H9 (cell line): Measurements from ENCODE around the gene RMND5B. TPM values are rescaled to one million over a fixed set of nuclear protein-coding genes. Genes with fewer than 3 reads are reported as not detected.

Source experiments
- DNase-seq: peaks from one replicate; pipeline ENCODE4 v3.0.0-alpha.2; 2017
- H2AFZ ChIP-seq: one replicate; pipeline ENCODE4 v1.6.1; 2013; ENCODE audit warnings: mild to moderate bottlenecking, low read length, control low read depth, moderate library complexity
- H2AK5ac ChIP-seq: 2 replicates; pipeline ENCODE4 v1.6.1; 2013; ENCODE audit warnings: low read length, control low read depth, mixed read lengths; ENCODE audit not compliant: insufficient read length
- H2BK120ac ChIP-seq: one replicate; pipeline ENCODE4 v1.6.1; 2013; ENCODE audit warnings: low read depth, mild to moderate bottlenecking, low read length, control low read depth, inconsistent platforms; ENCODE audit not compliant: poor library complexity, severe bottlenecking
- H2BK12ac ChIP-seq: 2 replicates; pipeline ENCODE4 v1.6.1; 2013; ENCODE audit warnings: low read length, control low read depth, mixed read lengths, low read depth; ENCODE audit not compliant: insufficient read length
- H2BK15ac ChIP-seq: 2 replicates; pipeline ENCODE4 v1.6.1; 2013; ENCODE audit warnings: low read depth, low read length, control low read depth
- H2BK20ac ChIP-seq: one replicate; pipeline ENCODE4 v1.6.1; 2013; ENCODE audit warnings: low read depth, mild to moderate bottlenecking, low read length, control low read depth, inconsistent platforms; ENCODE audit not compliant: poor library complexity, severe bottlenecking
- H2BK5ac ChIP-seq: 2 replicates; pipeline ENCODE4 v1.6.1; 2013; ENCODE audit warnings: low read length, control low read depth, mixed read lengths; ENCODE audit not compliant: insufficient read length
- H3K14ac ChIP-seq: 2 replicates; pipeline ENCODE4 v1.6.1; 2013; ENCODE audit warnings: low read length, control low read depth; ENCODE audit not compliant: insufficient read depth
- H3K18ac ChIP-seq: 2 replicates; pipeline ENCODE4 v1.6.1; 2013; ENCODE audit warnings: low read depth, mild to moderate bottlenecking, mixed read lengths, low read length, control low read depth; ENCODE audit not compliant: insufficient read length
- H3K23ac ChIP-seq: 2 replicates; pipeline ENCODE4 v1.6.1; 2013; ENCODE audit warnings: low read length, control low read depth, mixed read lengths, low read depth; ENCODE audit not compliant: insufficient read length
- H3K23me2 ChIP-seq: 2 replicates; pipeline ENCODE4 v1.6.1; 2013; ENCODE audit warnings: low read depth, mild to moderate bottlenecking, mixed read lengths, low read length, control low read depth; ENCODE audit not compliant: insufficient read length, poor library complexity, severe bottlenecking
- H3K27ac ChIP-seq: 2 replicates; pipeline ENCODE4 v1.5.1; 2013; ENCODE audit warnings: low read length, control low read depth, mixed read lengths, low read depth; ENCODE audit not compliant: insufficient read length
- H3K27me3 ChIP-seq: 2 replicates; pipeline ENCODE4 v1.6.1; 2013; ENCODE audit warnings: low read length, control low read depth, inconsistent platforms; ENCODE audit not compliant: insufficient read depth
- H3K4ac ChIP-seq: 2 replicates; pipeline ENCODE4 v1.6.1; 2013; ENCODE audit warnings: low read depth, mild to moderate bottlenecking, control low read depth, inconsistent platforms, low read length, moderate library complexity
- H3K4me1 ChIP-seq: 2 replicates; pipeline ENCODE4 v1.6.1; 2013; ENCODE audit warnings: low read length, control low read depth, inconsistent platforms; ENCODE audit not compliant: insufficient read depth
- H3K4me2 ChIP-seq: 2 replicates; pipeline ENCODE4 v1.6.1; 2013; ENCODE audit warnings: low read length, control low read depth, mixed read lengths; ENCODE audit not compliant: insufficient read length, insufficient read depth
- H3K56ac ChIP-seq: 2 replicates; pipeline ENCODE4 v1.6.1; 2013; ENCODE audit warnings: low read depth, mild to moderate bottlenecking, mixed read lengths, low read length, control low read depth; ENCODE audit not compliant: insufficient read length
- H3K79me1 ChIP-seq: 2 replicates; pipeline ENCODE4 v1.6.1; 2013; ENCODE audit warnings: low read depth, mild to moderate bottlenecking, moderate library complexity, low read length, control low read depth, inconsistent platforms; ENCODE audit not compliant: insufficient read depth, poor library complexity, severe bottlenecking
- H3K79me2 ChIP-seq: 2 replicates; pipeline ENCODE4 v1.6.1; 2013; ENCODE audit warnings: low read length, control low read depth, inconsistent platforms; ENCODE audit not compliant: insufficient read depth
- H3K9ac ChIP-seq: 2 replicates; pipeline ENCODE4 v1.6.1; 2013; ENCODE audit warnings: low read length, control low read depth, mixed read lengths; ENCODE audit not compliant: insufficient read length; ENCODE audit errors: extremely low read depth
- H3K9me3 ChIP-seq: one replicate; pipeline ENCODE4 v1.6.1; 2013; ENCODE audit warnings: low read depth, low read length, inconsistent platforms; ENCODE audit not compliant: control insufficient read depth
- H3T11ph ChIP-seq: one replicate; pipeline ENCODE4 v1.6.1; 2013; ENCODE audit warnings: mild to moderate bottlenecking, low read length, control low read depth, inconsistent platforms
- H4K20me1 ChIP-seq: one replicate; pipeline ENCODE4 v1.6.1; 2013; ENCODE audit not compliant: control insufficient read depth, insufficient read length, insufficient read depth
- H4K5ac ChIP-seq: 2 replicates; pipeline ENCODE4 v1.6.1; 2013; ENCODE audit warnings: low read depth, mild to moderate bottlenecking, mixed read lengths, low read length, control low read depth; ENCODE audit not compliant: insufficient read length
- H4K8ac ChIP-seq: replicated peaks from 2 replicates; pipeline ENCODE4 v1.6.1; 2013; ENCODE audit warnings: low read length, control low read depth, mixed read lengths, low read depth; ENCODE audit not compliant: insufficient read length
- H4K91ac ChIP-seq: 2 replicates; pipeline ENCODE4 v1.6.1; 2013; ENCODE audit warnings: low read depth, mild to moderate bottlenecking, moderate library complexity, mixed read lengths, low read length, control low read depth; ENCODE audit not compliant: insufficient read length
- H3K27ac Mint-ChIP-seq, 3 experiments: 2 replicates in 2 of 3; 3 replicates in 1 of 3; pipeline ENCODE4 v1.8.0; 2020 to 2021; ENCODE audit warnings: mixed read lengths in 3 of 3, mild to moderate bottlenecking in 1 of 3, moderate library complexity in 1 of 3
- H3K27me3 Mint-ChIP-seq: 2 replicates; pipeline ENCODE4 v1.8.0; 2021; ENCODE audit warnings: low read depth, mild to moderate bottlenecking, moderate library complexity, mixed read lengths
- H3K36me3 Mint-ChIP-seq, 3 experiments: 2 replicates in 2 of 3; 3 replicates in 1 of 3; pipeline ENCODE4 v1.8.0; 2020 to 2021; ENCODE audit warnings: low read depth in 3 of 3, mixed read lengths in 3 of 3; ENCODE audit not compliant: insufficient read depth in 1 of 3
- H3K4me1 Mint-ChIP-seq, 2 experiments: 2 replicates each; pipeline ENCODE4 v1.8.0; 2020; ENCODE audit warnings: mixed read lengths in 2 of 2
- H3K4me3 Mint-ChIP-seq, 2 experiments: 2 replicates in 1 of 2; 3 replicates in 1 of 2; pipeline ENCODE4 v1.8.0; 2020 to 2021; ENCODE audit warnings: mild to moderate bottlenecking in 2 of 2, mixed read lengths in 2 of 2, moderate library complexity in 1 of 2
- H3K9me3 Mint-ChIP-seq, 2 experiments: 2 replicates in 1 of 2; 3 replicates in 1 of 2; pipeline ENCODE4 v1.8.0; 2020; ENCODE audit warnings: mild to moderate bottlenecking in 2 of 2, mixed read lengths in 2 of 2, moderate library complexity in 1 of 2
- WGBS: extraction: QIAGEN DNeasy Blood & Tissue Kit; methylation state at CpG from one replicate; pipeline ENCODE4 v1.1.7; 2013; ENCODE audit warnings: missing lambda C conversion rate, low lambda C conversion rate, mixed read lengths; ENCODE audit not compliant: insufficient read length; ENCODE audit errors: extremely low coverage; 5-methylcytosine and 5-hydroxymethylcytosine counted together
- total RNA-seq: library from RNA; stranded (reverse); gene quantifications from 2 replicates; pipeline ENCODE4 v1.2.1, GENCODE V29; 2021
- TF ChIP-seq, protein P1 (sequence below): fragments of 200-600 bp; sonication (generic); conservative IDR thresholded peaks from 3 replicates; pipeline ENCODE4 v1.8.0; 2021; ENCODE audit warnings: antibody characterized with exemption, mild to moderate bottlenecking

The RMND5B gene
- total RNA-seq, 1 experiment from 2014 or later = 86.4 TPM

- no peak overlapping the region for H3K14ac ChIP-seq
- no peak overlapping the region for H2BK120ac ChIP-seq
- WGBS = no CpG with 5 or more reads among the region's 7 CpGs
- no peaks in the 10 kb centered on the region for H3K79me1 ChIP-seq
- peaks cover 0 to 5% of the 10 kb centered on the region in 2 experiments; a peak in 2 of 4 replicates for H3K4me1 Mint-ChIP-seq
- H2BK15ac ChIP-seq = no peak overlapping the region
- H2BK5ac ChIP-seq = no peak overlapping the region
- H3K27ac ChIP-seq = no peak overlapping the region
- no peaks in the 10 kb centered on the region for H4K20me1 ChIP-seq
- H3K4me1 ChIP-seq = no peaks in the 10 kb centered on the region
- H4K8ac ChIP-seq = no peak overlapping the region
- no peak overlapping the region for H3T11ph ChIP-seq
- no peak overlapping the region for H4K5ac ChIP-seq
- H3K79me2 ChIP-seq = no peaks in the 10 kb centered on the region
- no peak overlapping the region for H2AFZ ChIP-seq
- no peaks in the 10 kb centered on the region for H3K23me2 ChIP-seq
- H3K18ac ChIP-seq = no peak overlapping the region
- no peak overlapping the region for H3K27ac Mint-ChIP-seq
- no peak overlapping the region for H2BK12ac ChIP-seq
- H3K36me3 Mint-ChIP-seq = peaks cover 0 to 9% (median 5%) of the 10 kb centered on the region in 3 experiments; a peak in 5 of 7 replicates
- no peak overlapping the region for H2AK5ac ChIP-seq
- no peaks in the 10 kb centered on the region for H3K9me3 ChIP-seq
- no peaks in the 10 kb centered on the region for H3K27me3 ChIP-seq
- peaks cover 11% of the 10 kb centered on the region for H3K27me3 Mint-ChIP-seq
- H2BK20ac ChIP-seq = no peak overlapping the region
- DNase-seq = no peak
- no peak overlapping the region for H3K4me3 Mint-ChIP-seq
- no peak overlapping the region for H3K4me2 ChIP-seq
- H4K91ac ChIP-seq = no peak overlapping the region
- no peak overlapping the region for H3K9ac ChIP-seq
- no peak overlapping the region for H3K23ac ChIP-seq
- H3K4ac ChIP-seq = no peak overlapping the region
- H3K9me3 Mint-ChIP-seq = peaks cover 15 to 19% of the 10 kb centered on the region in 2 experiments
- H3K56ac ChIP-seq = no peak overlapping the region
- TF ChIP-seq, protein P1, sequence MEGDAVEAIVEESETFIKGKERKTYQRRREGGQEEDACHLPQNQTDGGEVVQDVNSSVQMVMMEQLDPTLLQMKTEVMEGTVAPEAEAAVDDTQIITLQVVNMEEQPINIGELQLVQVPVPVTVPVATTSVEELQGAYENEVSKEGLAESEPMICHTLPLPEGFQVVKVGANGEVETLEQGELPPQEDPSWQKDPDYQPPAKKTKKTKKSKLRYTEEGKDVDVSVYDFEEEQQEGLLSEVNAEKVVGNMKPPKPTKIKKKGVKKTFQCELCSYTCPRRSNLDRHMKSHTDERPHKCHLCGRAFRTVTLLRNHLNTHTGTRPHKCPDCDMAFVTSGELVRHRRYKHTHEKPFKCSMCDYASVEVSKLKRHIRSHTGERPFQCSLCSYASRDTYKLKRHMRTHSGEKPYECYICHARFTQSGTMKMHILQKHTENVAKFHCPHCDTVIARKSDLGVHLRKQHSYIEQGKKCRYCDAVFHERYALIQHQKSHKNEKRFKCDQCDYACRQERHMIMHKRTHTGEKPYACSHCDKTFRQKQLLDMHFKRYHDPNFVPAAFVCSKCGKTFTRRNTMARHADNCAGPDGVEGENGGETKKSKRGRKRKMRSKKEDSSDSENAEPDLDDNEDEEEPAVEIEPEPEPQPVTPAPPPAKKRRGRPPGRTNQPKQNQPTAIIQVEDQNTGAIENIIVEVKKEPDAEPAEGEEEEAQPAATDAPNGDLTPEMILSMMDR = no peak
Measured at GRCh38 chr5:178098685-178099084, 32.1 kb upstream of the RMND5B start.
